Stimulated activated CD8-positive, alpha-beta memory T cell treated with anti-CD3 and anti-CD28 coated beads, Interleukin-4, amount 100 ng/mL, for 48 hours (primary cell): ENCODE measurements around the gene SKAP1.

Source experiments
- DNase-seq: peaks from one replicate; pipeline ENCODE4 v3.0.0-alpha.2; 2020

The SKAP1 gene

DNA sequence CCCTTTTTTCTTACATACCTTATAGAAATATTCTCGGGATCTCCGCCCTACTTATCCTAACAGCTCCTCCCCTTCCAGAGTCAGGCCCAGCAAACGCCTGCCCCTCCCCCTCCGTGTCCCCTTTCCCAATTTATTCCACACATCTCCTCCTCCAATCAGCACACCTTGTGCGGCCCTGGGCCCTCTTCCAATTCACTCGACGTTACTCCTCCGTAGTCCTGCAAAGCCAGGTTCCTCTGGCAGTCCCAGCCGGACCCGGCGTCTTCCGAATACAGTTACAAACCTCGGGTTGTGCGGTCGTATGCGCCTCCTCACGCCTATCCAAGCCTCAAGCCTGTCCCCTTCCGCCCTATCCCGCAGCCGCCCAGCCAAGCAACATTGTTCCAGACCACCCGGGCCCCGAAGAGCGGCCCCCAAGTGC, 329.4 kb downstream of the SKAP1 start:
- no peak for DNase-seq

GRCh38 chr17:48100160-48100559, 329.9 kb downstream of the SKAP1 start:
- no peak for DNase-seq

DNA sequence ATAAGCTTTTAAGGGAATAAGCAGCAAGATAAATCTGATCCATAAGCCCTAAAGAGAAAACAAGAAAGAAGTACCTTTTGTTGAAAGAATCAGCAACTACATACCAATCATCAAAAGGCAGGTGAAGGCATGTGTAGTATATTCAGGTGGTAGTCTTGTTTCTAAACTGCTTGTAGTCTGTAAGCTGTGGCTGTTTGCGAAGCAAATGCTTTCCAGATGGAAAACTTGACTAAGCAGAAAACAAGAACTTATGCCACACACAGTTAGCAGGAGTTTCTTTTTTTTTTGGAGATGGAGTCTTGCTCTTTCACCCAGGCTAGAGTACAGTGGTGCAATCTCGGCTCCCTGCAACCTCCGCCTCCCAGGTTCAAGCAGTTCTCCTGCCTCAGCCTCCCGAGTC, 334.4 kb downstream of the SKAP1 start:
- DNase-seq: no peak

DNA sequence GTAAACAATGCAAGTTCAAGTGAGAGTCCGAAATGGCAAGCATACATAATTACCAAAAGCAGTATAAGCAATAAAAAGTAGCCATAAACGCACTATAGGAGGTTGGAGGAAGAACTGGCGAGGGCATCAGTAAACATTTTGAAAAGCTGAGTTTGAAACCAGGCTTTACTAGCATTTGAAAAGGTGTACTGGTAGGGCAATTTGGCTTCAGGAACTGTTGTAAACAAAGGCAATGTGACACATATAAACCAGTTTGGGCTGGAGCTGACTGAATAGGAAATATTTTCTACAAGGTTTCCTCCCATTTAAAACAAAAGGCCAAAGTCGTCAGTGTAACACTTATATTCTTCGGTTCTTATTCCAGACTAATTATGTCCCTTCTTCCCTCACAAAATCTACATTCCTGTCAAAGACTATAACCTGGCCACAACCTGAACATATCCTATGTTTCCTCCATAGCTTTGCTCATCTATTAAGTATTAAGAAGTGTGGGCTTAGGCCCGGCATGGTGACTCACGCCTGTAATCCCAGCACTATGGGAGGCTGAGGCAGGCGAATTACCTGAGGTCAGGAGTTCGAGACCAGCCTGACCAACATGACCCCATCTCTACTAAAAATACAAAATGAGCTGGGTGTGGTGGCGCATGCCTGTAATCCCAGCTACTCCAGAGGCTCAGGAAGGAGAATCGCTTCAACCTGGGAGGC, 336.5 kb downstream of the SKAP1 start:
- DNase-seq: no peak

GRCh38 chr17:48084932-48085331, 345.1 kb downstream of the SKAP1 start:
- no peak for DNase-seq
